Measurements from ENCODE around the gene ZNF804A. TPM values are rescaled to one million over a fixed set of nuclear protein-coding genes. Genes with fewer than 3 reads are reported as not detected.

ZNF804A gene
- total RNA-seq, 1 experiment from 2014 or later: not detected

- H3K4me3 Mint-ChIP-seq (ENCODE audit: unreplicated experiment): no peak overlapping the region
- TF ChIP-seq CTCF (IDR thresholded peaks at IDR 0.05; ENCODE audit: insufficient read depth in 1 of 2, low read depth in 1 of 2, low read length in 1 of 2, severe bottlenecking in 1 of 2, unreplicated experiment in 1 of 2): no peak
- BruUV-seq (replicated peaks): no TSS peak
- Histone ChIP-seq H3K36me3 (ENCODE audit: control insufficient read depth, insufficient read depth, low read length) (no peaks in the 10 kb centered on the region), H3K27me3 (replicated peaks; ENCODE audit: control insufficient read depth, insufficient read depth, low read length) (no peaks in the 10 kb centered on the region), H3K4me1 (no peaks in the 10 kb centered on the region), H3K4me3 (ENCODE audit: low read depth, low read length) (no peak overlapping the region), H3K9me3 (peaks cover 7% of the 10 kb centered on the region; the same call in 1 of the 2 replicates)
- H3K4me1 Mint-ChIP-seq (ENCODE audit: low read depth, unreplicated experiment): peaks cover 7% of the 10 kb centered on the region
- ChIA-PET CTCF (no interaction called here), POLR2A (no interaction called here)
- no peak for DNase-seq
- H3K27me3 Mint-ChIP-seq (ENCODE audit: insufficient read depth, unreplicated experiment): no peaks in the 10 kb centered on the region
- no peak overlapping the region for H3K27ac Mint-ChIP-seq (ENCODE audit: unreplicated experiment)
- peaks cover 41% of the 10 kb centered on the region for H3K9me3 Mint-ChIP-seq (ENCODE audit: unreplicated experiment)
- intact Hi-C loops (cut with micrococcal nuclease; ENCODE audit: unreplicated experiment): no loop called here
- H3K36me3 Mint-ChIP-seq (ENCODE audit: insufficient read depth, unreplicated experiment): no peaks in the 10 kb centered on the region
These were observed 325.4 kb downstream of the ZNF804A start for GRCh38 chr2:184923751-184924150.

- no peak overlapping the region for H3K4me3 ChIP-seq (ENCODE audit: low read depth, low read length)
- H3K9me3 ChIP-seq: peaks cover 16% of the 10 kb centered on the region; the same call in 1 of the 2 replicates
- intact Hi-C loops (cut with micrococcal nuclease; ENCODE audit: unreplicated experiment): no loop called here
- ChIA-PET POLR2A (no interaction called here), CTCF (no interaction called here)
- H3K9me3 Mint-ChIP-seq (ENCODE audit: unreplicated experiment): peaks cover 47% of the 10 kb centered on the region
- no peak overlapping the region for H3K4me3 Mint-ChIP-seq (ENCODE audit: unreplicated experiment)
- no peaks in the 10 kb centered on the region for H3K27me3 ChIP-seq (replicated peaks; ENCODE audit: control insufficient read depth, insufficient read depth, low read length)
- no peak for DNase-seq
- H3K36me3 Mint-ChIP-seq (ENCODE audit: insufficient read depth, unreplicated experiment): no peaks in the 10 kb centered on the region
- H3K27me3 Mint-ChIP-seq (ENCODE audit: insufficient read depth, unreplicated experiment): no peaks in the 10 kb centered on the region
- no peak overlapping the region for H3K27ac Mint-ChIP-seq (ENCODE audit: unreplicated experiment)
- no peaks in the 10 kb centered on the region for H3K36me3 ChIP-seq (ENCODE audit: control insufficient read depth, insufficient read depth, low read length)
- peaks cover 1% of the 10 kb centered on the region for H3K4me1 Mint-ChIP-seq (ENCODE audit: low read depth, unreplicated experiment)
- H3K4me1 ChIP-seq: no peaks in the 10 kb centered on the region
- no peak for TF ChIP-seq CTCF (IDR thresholded peaks at IDR 0.05; ENCODE audit: insufficient read depth in 1 of 2, low read depth in 1 of 2, low read length in 1 of 2, severe bottlenecking in 1 of 2, unreplicated experiment in 1 of 2)
- no TSS peak for BruUV-seq (replicated peaks)
These were observed 328.7 kb downstream of the ZNF804A start for GRCh38 chr2:184927040-184927439.

- H3K27me3 Mint-ChIP-seq (ENCODE audit: insufficient read depth, unreplicated experiment): no peaks in the 10 kb centered on the region
- H3K36me3 ChIP-seq (ENCODE audit: control insufficient read depth, insufficient read depth, low read length): no peaks in the 10 kb centered on the region
- H3K36me3 Mint-ChIP-seq (ENCODE audit: insufficient read depth, unreplicated experiment): no peaks in the 10 kb centered on the region
- H3K4me3 Mint-ChIP-seq (ENCODE audit: unreplicated experiment): no peak overlapping the region
- no peaks in the 10 kb centered on the region for H3K4me1 Mint-ChIP-seq (ENCODE audit: low read depth, unreplicated experiment)
- ChIA-PET POLR2A (no interaction called here), CTCF (no interaction called here)
- no peak for TF ChIP-seq CTCF (IDR thresholded peaks at IDR 0.05; ENCODE audit: insufficient read depth in 1 of 2, low read depth in 1 of 2, low read length in 1 of 2, severe bottlenecking in 1 of 2, unreplicated experiment in 1 of 2)
- no peak overlapping the region for H3K27ac Mint-ChIP-seq (ENCODE audit: unreplicated experiment)
- H3K9me3 Mint-ChIP-seq (ENCODE audit: unreplicated experiment): peaks cover 9% of the 10 kb centered on the region
- no TSS peak for BruUV-seq (replicated peaks)
- intact Hi-C loops (cut with micrococcal nuclease; ENCODE audit: unreplicated experiment): no loop called here
- no peaks in the 10 kb centered on the region for H3K9me3 ChIP-seq
- H3K4me1 ChIP-seq: no peaks in the 10 kb centered on the region
- H3K4me3 ChIP-seq (ENCODE audit: low read depth, low read length): no peak overlapping the region
- DNase-seq: no peak
- no peaks in the 10 kb centered on the region for H3K27me3 ChIP-seq (replicated peaks; ENCODE audit: control insufficient read depth, insufficient read depth, low read length)
These were observed 338.4 kb downstream of the ZNF804A start for GRCh38 chr2:184936761-184937160.
